Spleen (tissue), 11 donors: ENCODE data around the gene FOS. TPM values are rescaled to one million over a fixed set of nuclear protein-coding genes. Genes with fewer than 3 reads are reported as not detected.

Source experiments
- DNase-seq: peaks from one replicate; pipeline ENCODE4 v3.0.0-alpha.2; 2020
- H3K27ac ChIP-seq, 8 donors: fragments of 200-600 bp; sonication (generic) in 7 of 8; 1 replicate in 4 of 8; 2 replicates in 4 of 8; pipeline versions ENCODE4 v1.5.0 to v1.8.0; 2016 to 2021; ENCODE audit warnings: inconsistent platforms in 4 of 8, mild to moderate bottlenecking in 4 of 8, moderate library complexity in 1 of 8
- H3K27me3 ChIP-seq, 7 donors: fragments of 200-600 bp; sonication (generic) in 6 of 7; replicated peaks in 1 of 7; 1 replicate in 4 of 7; 2 replicates in 3 of 7; pipeline versions ENCODE4 v1.5.0 to v1.8.0; 2016 to 2021; ENCODE audit warnings: inconsistent platforms in 3 of 7, mild to moderate bottlenecking in 1 of 7
- H3K36me3 ChIP-seq, 6 donors: fragments of 200-600 bp; sonication (generic) in 5 of 6; 1 replicate in 4 of 6; 2 replicates in 2 of 6; pipeline versions ENCODE4 v1.5.0 to v1.8.0; 2016 to 2021; ENCODE audit warnings: inconsistent platforms in 2 of 6
- H3K4me1 ChIP-seq, 6 donors: fragments of 200-600 bp; sonication (generic) in 5 of 6; 1 replicate in 3 of 6; 2 replicates in 3 of 6; pipeline versions ENCODE4 v1.5.0 to v1.8.0; 2016 to 2021; ENCODE audit warnings: inconsistent platforms in 3 of 6
- H3K4me3 ChIP-seq, 8 donors: fragments of 200-600 bp; sonication (generic) in 7 of 8; 1 replicate in 4 of 8; 2 replicates in 4 of 8; pipeline versions ENCODE4 v1.5.0 to v1.8.0; 2016 to 2021; ENCODE audit warnings: inconsistent platforms in 4 of 8, mild to moderate bottlenecking in 4 of 8, moderate library complexity in 2 of 8
- H3K9me3 ChIP-seq, 8 donors: fragments of 200-600 bp; sonication (generic) in 7 of 8; 1 replicate in 4 of 8; 2 replicates in 4 of 8; pipeline versions ENCODE4 v1.5.0 to v1.8.0; 2016 to 2021; ENCODE audit warnings: inconsistent platforms in 4 of 8
- CTCF ChIP-seq, 11 experiments: fragments of 200-600 bp in 7 of 11; fragments of 450-650 bp in 4 of 11; sonication (generic) in 4 of 11; IDR thresholded peaks in 8 of 11; conservative IDR thresholded peaks in 3 of 11; 1 replicate in 7 of 11; 2 replicates in 4 of 11; pipeline versions ENCODE4 v1.4.0 to v1.8.0; 2016 to 2021; ENCODE audit warnings: antibody characterized with exemption in 11 of 11, inconsistent platforms in 4 of 11, mild to moderate bottlenecking in 1 of 11
- POLR2A ChIP-seq, 3 donors: fragments of 450-650 bp; IDR thresholded peaks; one replicate each; pipeline ENCODE4 v1.5.1; 2017; ENCODE audit warnings: antibody characterized with exemption in 3 of 3, mild to moderate bottlenecking in 1 of 3
- POLR2AphosphoS5 ChIP-seq, 3 donors: sonication (generic); formaldehyde crosslinking; IDR thresholded peaks; one replicate each; pipeline ENCODE4 v1.5.1; 2017; ENCODE audit warnings: antibody characterized with exemption in 3 of 3
- WGBS, 5 donors: extraction: QIAGEN DNeasy Blood & Tissue Kit in 3 of 5; methylation state at CpG; one replicate each; pipeline versions ENCODE4 v1.1.5 to v1.1.7; 2013 to 2018; 5-methylcytosine and 5-hydroxymethylcytosine counted together
- intact Hi-C: fragments of 100-400 bp; cut with DNase I; formaldehyde crosslinking; loops from one replicate; pipeline ENCODE4 v1.15.0; 2023; ENCODE audit warnings: low total_unique reads
- polyA plus RNA-seq, 3 donors: library from polyadenylated mRNA; stranded (reverse); fragments of 200-250 nt; gene quantifications; one replicate each; pipeline ENCODE4 v1.2.1, GENCODE V29; 2013
- total RNA-seq, 7 donors: library from RNA; depleted of rRNA in 3 of 7; stranded (reverse); fragments of >200 nt in 3 of 7; fragmentation: NEBNext Ultra II Directional in 4 of 7; extraction: Animal tissue kit (Norgen Biotek cat#: 25700) in 4 of 7; gene quantifications; one replicate each; pipeline versions ENCODE4 v1.1.0 to v1.2.1, GENCODE V29; 2016 to 2021
- donor health status: healthy with polysubstance abuse.
- donor health status: DM: no; HTN: no; CAD: no; lungs with moderate emphysema.
- donor health status: DM: no; HTN: no; CAD: no.
- donor health status: Bipolar disorder and iron deficiency.
- donor health status: healthy.
- donor health status: DM: no; HTN: no; CAD: no.
- donor health status: DM: yes; HTN: yes; CAD: no.

FOS gene
- total and polyA plus RNA-seq, 10 donors: 18.8 to 414 (median 116) TPM

GRCh38 chr14:75315144-75315543, 36.5 kb downstream of the FOS start:
- no peak for TF ChIP-seq CTCF (IDR thresholded peaks at IDR 0.05 in 8 of 11, conservative IDR thresholded peaks at IDR 0.05 in 3 of 11)
- TF ChIP-seq POLR2A (IDR thresholded peaks at IDR 0.05): no peak
- no peak for TF ChIP-seq POLR2AphosphoS5 (IDR thresholded peaks at IDR 0.05)
- WGBS, 5 donors: 16 to 42% (median 25%) methylated on average over 3 to 4 of the region's 4 CpGs
- H3K9me3 ChIP-seq: no peaks in the 10 kb centered on the region
- no peak for DNase-seq
- H3K4me1 ChIP-seq: peaks cover 7 to 66% (median 27%) of the 10 kb centered on the region in 6 donors
- intact Hi-C loops: loop anchor here (10.0 kb wide), 1 partner anchor 250 kb away; no protein-coding TSS in a partner anchor
- H3K27me3 ChIP-seq: no peaks in the 10 kb centered on the region
- peak overlapping the region in 4 of 8 donors; percentile 19 to 59 (median 30) for H3K27ac ChIP-seq
- no peak overlapping the region for H3K4me3 ChIP-seq
- no peaks in the 10 kb centered on the region for H3K36me3 ChIP-seq

- no peaks in the 10 kb centered on the region for H3K27me3 ChIP-seq
- no peak overlapping the region for H3K27ac ChIP-seq
- no peaks in the 10 kb centered on the region for H3K9me3 ChIP-seq
- TF ChIP-seq CTCF (IDR thresholded peaks at IDR 0.05 in 8 of 11, conservative IDR thresholded peaks at IDR 0.05 in 3 of 11): no peak
- TF ChIP-seq POLR2AphosphoS5 (IDR thresholded peaks at IDR 0.05): no peak
- TF ChIP-seq POLR2A (IDR thresholded peaks at IDR 0.05): no peak
- no peak for DNase-seq
- no peaks in the 10 kb centered on the region for H3K36me3 ChIP-seq
- intact Hi-C loops: loop anchor here (10.0 kb wide), 1 partner anchor 248 kb away; no protein-coding TSS in a partner anchor
- peaks cover 0 to 49% (median 15%) of the 10 kb centered on the region in 6 donors for H3K4me1 ChIP-seq
- H3K4me3 ChIP-seq: no peak overlapping the region
- WGBS, 5 donors: 75 to 85% (median 78%) methylated on average over 4 of the region's 4 CpGs
These were observed 38.5 kb downstream of the FOS start for GRCh38 chr14:75317148-75317547.

- Histone ChIP-seq H3K36me3 (no peaks in the 10 kb centered on the region), H3K27ac (no peak overlapping the region), H3K4me3 (no peak overlapping the region), H3K4me1 (peaks cover 0 to 37% (median 12%) of the 10 kb centered on the region in 6 donors), H3K27me3 (no peaks in the 10 kb centered on the region), H3K9me3 (no peaks in the 10 kb centered on the region)
- no peak for TF ChIP-seq CTCF (IDR thresholded peaks at IDR 0.05 in 8 of 11, conservative IDR thresholded peaks at IDR 0.05 in 3 of 11)
- TF ChIP-seq POLR2AphosphoS5 (IDR thresholded peaks at IDR 0.05): no peak
- no peak for TF ChIP-seq POLR2A (IDR thresholded peaks at IDR 0.05)
- intact Hi-C loops: loop anchor here (10.0 kb wide), 1 partner anchor 246 kb away; no protein-coding TSS in a partner anchor
- DNase-seq: no peak
These were observed 39.7 kb downstream of the FOS start for GRCh38 chr14:75318353-75318752.

- TF ChIP-seq CTCF (IDR thresholded peaks at IDR 0.05 in 8 of 11, conservative IDR thresholded peaks at IDR 0.05 in 3 of 11) (no peak), POLR2A (IDR thresholded peaks at IDR 0.05) (no peak)
- Histone ChIP-seq H3K27ac (no peak overlapping the region), H3K9me3 (no peaks in the 10 kb centered on the region), H3K4me1 (peaks cover 0 to 32% (median 12%) of the 10 kb centered on the region in 6 donors), H3K36me3 (no peaks in the 10 kb centered on the region), H3K27me3 (no peaks in the 10 kb centered on the region), H3K4me3 (no peak overlapping the region)
- WGBS, 5 donors: 80 to 100% (median 88%) methylated on average over 2 of the region's 2 CpGs
- no peak for DNase-seq
- intact Hi-C loops: loop anchor here (10.0 kb wide), 1 partner anchor 246 kb away; no protein-coding TSS in a partner anchor
These were observed 40.4 kb downstream of the FOS start for GRCh38 chr14:75319021-75319420.
